SU-DHL-6 (cell line): ENCODE results near the gene SLC12A5.
A peak's percentile ranks its signal among the peaks of the same experiment; 100 is the strongest.

Experiments used
- H2AFZ ChIP-seq: fragments of 200-600 bp; sonication (generic); 2 replicates; pipeline ENCODE4 v1.6.1; 2014; ENCODE audit warnings: low read depth, mild to moderate bottlenecking, moderate library complexity, mixed read lengths, antibody characterized with exemption, low read length; ENCODE audit not compliant: severe bottlenecking
- H3F3A ChIP-seq: fragments of 200-600 bp; shearing (Covaris generic); 2 replicates; pipeline ENCODE4 v1.6.0; 2016; ENCODE audit warnings: antibody characterized with exemption, mild to moderate bottlenecking; ENCODE audit not compliant: insufficient read depth
- H3K27ac ChIP-seq: fragments of 200-600 bp; sonication (generic); 2 replicates; pipeline ENCODE4 v1.5.1; 2016; ENCODE audit warnings: low read depth, mild to moderate bottlenecking, low read length, moderate library complexity, mixed read lengths
- H3K27me3 ChIP-seq: fragments of 200-600 bp; sonication (generic), shearing (Covaris generic); 2 replicates; pipeline ENCODE4 v1.6.0; 2014; ENCODE audit warnings: mild to moderate bottlenecking, low read length
- H3K36me3 ChIP-seq: fragments of 200-600 bp; sonication (generic); 2 replicates; pipeline ENCODE4 v1.6.1; 2014; ENCODE audit warnings: mild to moderate bottlenecking, low read length, mixed read lengths
- H3K4me2 ChIP-seq: fragments of 300-600, 200-600 bp; shearing (Covaris generic), sonication (generic); 2 replicates; pipeline ENCODE4 v1.6.0; 2014; ENCODE audit warnings: low read length, low read depth, mild to moderate bottlenecking; ENCODE audit not compliant: poor library complexity, severe bottlenecking
- H3K4me3 ChIP-seq: fragments of 200-600 bp; sonication (generic); 2 replicates; pipeline ENCODE4 v1.5.1; 2014; ENCODE audit warnings: antibody characterized with exemption, low read length, mild to moderate bottlenecking, mixed read lengths; ENCODE audit not compliant: insufficient read depth, poor library complexity, severe bottlenecking
- H3K79me2 ChIP-seq: fragments of 200-600 bp; sonication (generic); 2 replicates; pipeline ENCODE4 v1.6.1; 2014; ENCODE audit warnings: mild to moderate bottlenecking, low read length, moderate library complexity; ENCODE audit not compliant: insufficient read depth
- H3K9ac ChIP-seq: fragments of 200-600 bp; sonication (generic); 2 replicates; pipeline ENCODE4 v1.7.0; 2014; ENCODE audit warnings: mild to moderate bottlenecking, low read length
- H3K9me2 ChIP-seq: fragments of 200-600 bp; sonication (generic); replicated peaks from 2 replicates; pipeline ENCODE4 v1.6.1; 2014; ENCODE audit warnings: low read length; ENCODE audit not compliant: insufficient read depth
- H3K9me3 ChIP-seq: fragments of 200-600 bp; sonication (generic); 2 replicates; pipeline ENCODE4 v1.6.1; 2014; ENCODE audit warnings: low read length, mixed read lengths; ENCODE audit not compliant: insufficient read depth
- H4K20me1 ChIP-seq: fragments of 200-600 bp; sonication (generic); 2 replicates; pipeline ENCODE4 v1.6.1; 2014; ENCODE audit warnings: low read depth, mild to moderate bottlenecking, antibody characterized with exemption, low read length, moderate library complexity, mixed read lengths
- EZH2phosphoT487 ChIP-seq: fragments of 200-600 bp; sonication (generic), shearing (Covaris generic); conservative IDR thresholded peaks from 2 replicates; pipeline ENCODE4 v1.6.1; 2018; ENCODE audit warnings: mild to moderate bottlenecking, antibody characterized with exemption, low read length, moderate library complexity, mixed read lengths
- TF ChIP-seq, protein P1 (sequence below): fragments of 200-600 bp; sonication (generic); IDR thresholded peaks from one replicate; pipeline ENCODE4 v1.5.1; 2017; ENCODE audit warnings: antibody characterized with exemption, mild to moderate bottlenecking, low read length, moderate library complexity; ENCODE audit not compliant: insufficient read depth, poor library complexity, severe bottlenecking

Gene SLC12A5

DNA sequence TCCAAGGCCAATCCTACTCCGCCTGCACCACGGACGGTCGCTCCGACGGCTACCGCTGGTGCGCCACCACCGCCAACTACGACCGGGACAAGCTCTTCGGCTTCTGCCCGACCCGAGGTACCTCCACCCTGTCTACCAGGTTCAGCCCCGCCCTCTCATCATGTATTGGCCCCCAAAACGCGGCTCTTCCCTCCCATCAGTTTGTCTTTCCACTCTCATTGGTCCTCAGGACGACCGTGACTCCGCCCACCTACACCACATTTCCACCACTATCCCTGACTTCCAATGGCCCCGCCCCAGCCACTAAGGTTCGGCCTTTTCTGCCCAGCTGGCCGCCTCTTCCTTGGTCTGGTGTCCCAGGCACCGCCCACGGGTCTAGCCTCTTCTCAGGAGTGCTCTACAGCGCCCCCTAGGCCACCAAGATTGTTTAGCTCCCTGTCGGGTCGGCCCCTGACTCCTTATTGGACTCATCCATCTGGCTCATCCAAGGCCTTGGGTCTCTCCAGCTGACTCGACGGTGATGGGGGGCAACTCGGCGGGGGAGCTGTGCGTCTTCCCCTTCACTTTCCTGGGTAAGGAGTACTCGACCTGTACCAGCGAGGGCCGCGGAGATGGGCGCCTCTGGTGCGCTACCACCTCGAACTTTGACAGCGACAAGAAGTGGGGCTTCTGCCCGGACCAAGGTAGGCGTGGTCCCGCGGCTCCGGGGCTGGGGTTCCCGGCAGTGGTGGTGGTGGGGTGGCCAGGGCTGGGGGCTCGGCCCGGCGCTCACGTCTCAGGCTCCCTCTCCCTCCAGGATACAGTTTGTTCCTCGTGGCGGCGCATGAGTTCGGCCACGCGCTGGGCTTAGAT is 17.2 kb upstream of the SLC12A5 start:
- Histone ChIP-seq H3K27ac (no peak overlapping the region), H3K9me3 (no peaks in the 10 kb centered on the region), H4K20me1 (no peaks in the 10 kb centered on the region), H3K9ac (no peak overlapping the region), H3K36me3 (no peaks in the 10 kb centered on the region), H3K79me2 (no peaks in the 10 kb centered on the region), H3K4me2 (no peak overlapping the region), H2AFZ (no peak overlapping the region), H3K4me3 (no peak overlapping the region), H3K9me2 (no peaks in the 10 kb centered on the region), H3K27me3 (no peaks in the 10 kb centered on the region), H3F3A (no peaks in the 10 kb centered on the region)
- no peak for TF ChIP-seq EZH2phosphoT487
- TF ChIP-seq, protein P1, sequence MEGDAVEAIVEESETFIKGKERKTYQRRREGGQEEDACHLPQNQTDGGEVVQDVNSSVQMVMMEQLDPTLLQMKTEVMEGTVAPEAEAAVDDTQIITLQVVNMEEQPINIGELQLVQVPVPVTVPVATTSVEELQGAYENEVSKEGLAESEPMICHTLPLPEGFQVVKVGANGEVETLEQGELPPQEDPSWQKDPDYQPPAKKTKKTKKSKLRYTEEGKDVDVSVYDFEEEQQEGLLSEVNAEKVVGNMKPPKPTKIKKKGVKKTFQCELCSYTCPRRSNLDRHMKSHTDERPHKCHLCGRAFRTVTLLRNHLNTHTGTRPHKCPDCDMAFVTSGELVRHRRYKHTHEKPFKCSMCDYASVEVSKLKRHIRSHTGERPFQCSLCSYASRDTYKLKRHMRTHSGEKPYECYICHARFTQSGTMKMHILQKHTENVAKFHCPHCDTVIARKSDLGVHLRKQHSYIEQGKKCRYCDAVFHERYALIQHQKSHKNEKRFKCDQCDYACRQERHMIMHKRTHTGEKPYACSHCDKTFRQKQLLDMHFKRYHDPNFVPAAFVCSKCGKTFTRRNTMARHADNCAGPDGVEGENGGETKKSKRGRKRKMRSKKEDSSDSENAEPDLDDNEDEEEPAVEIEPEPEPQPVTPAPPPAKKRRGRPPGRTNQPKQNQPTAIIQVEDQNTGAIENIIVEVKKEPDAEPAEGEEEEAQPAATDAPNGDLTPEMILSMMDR, result peak; percentile 53

DNA sequence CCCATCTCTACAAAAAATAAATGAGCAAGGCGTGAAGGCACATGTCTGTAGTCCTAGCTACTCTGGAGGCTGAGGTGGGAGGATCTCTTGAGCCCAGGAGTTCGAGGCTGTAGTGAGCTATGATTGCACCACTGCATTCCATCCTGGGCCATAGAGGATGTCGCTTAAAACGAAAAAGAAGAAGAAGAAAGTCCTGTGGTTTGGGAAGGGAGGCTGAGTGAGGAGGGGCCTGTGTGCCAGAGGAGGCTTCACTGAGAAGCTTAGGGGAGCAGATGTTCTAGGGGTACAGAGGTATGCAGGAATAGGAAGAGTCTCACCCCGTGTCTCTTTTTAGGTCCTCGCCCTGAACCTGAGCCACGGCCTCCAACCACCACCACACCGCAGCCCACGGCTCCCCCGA is 16.1 kb upstream of the SLC12A5 start:
- no peak overlapping the region for H2AFZ ChIP-seq
- H3K27me3 ChIP-seq, result no peaks in the 10 kb centered on the region
- no peak overlapping the region for H3K9ac ChIP-seq
- TF ChIP-seq EZH2phosphoT487, result no peak
- TF ChIP-seq, protein P1, result no peak
- no peak overlapping the region for H3K4me2 ChIP-seq
- no peaks in the 10 kb centered on the region for H3K9me3 ChIP-seq
- H3K79me2 ChIP-seq, result no peaks in the 10 kb centered on the region
- H3F3A ChIP-seq, result no peaks in the 10 kb centered on the region
- no peaks in the 10 kb centered on the region for H3K9me2 ChIP-seq
- H3K27ac ChIP-seq, result no peak overlapping the region
- no peaks in the 10 kb centered on the region for H4K20me1 ChIP-seq
- no peak overlapping the region for H3K4me3 ChIP-seq
- H3K36me3 ChIP-seq, result no peaks in the 10 kb centered on the region

DNA sequence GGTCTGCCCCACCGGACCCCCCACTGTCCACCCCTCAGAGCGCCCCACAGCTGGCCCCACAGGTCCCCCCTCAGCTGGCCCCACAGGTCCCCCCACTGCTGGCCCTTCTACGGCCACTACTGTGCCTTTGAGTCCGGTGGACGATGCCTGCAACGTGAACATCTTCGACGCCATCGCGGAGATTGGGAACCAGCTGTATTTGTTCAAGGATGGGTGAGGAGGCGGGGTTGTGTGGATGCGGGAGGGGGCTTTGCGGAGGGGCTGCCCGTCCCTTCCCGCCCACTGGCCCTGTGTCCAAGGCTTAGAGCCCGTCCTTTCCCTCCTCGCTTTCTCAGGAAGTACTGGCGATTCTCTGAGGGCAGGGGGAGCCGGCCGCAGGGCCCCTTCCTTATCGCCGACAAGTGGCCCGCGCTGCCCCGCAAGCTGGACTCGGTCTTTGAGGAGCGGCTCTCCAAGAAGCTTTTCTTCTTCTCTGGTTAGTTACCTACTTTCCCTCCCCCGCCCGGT is 15.6 kb upstream of the SLC12A5 start:
- Histone ChIP-seq H3K9me2 (no peaks in the 10 kb centered on the region), H3K36me3 (no peaks in the 10 kb centered on the region), H4K20me1 (no peaks in the 10 kb centered on the region), H3K4me2 (no peak overlapping the region), H3K79me2 (no peaks in the 10 kb centered on the region), H3K4me3 (no peak overlapping the region), H3K9ac (no peak overlapping the region), H2AFZ (no peak overlapping the region), H3K9me3 (no peaks in the 10 kb centered on the region), H3K27ac (no peak overlapping the region), H3F3A (no peaks in the 10 kb centered on the region), H3K27me3 (no peaks in the 10 kb centered on the region)
- no peak for TF ChIP-seq EZH2phosphoT487
- TF ChIP-seq, protein P1, result no peak
